ENCODE data around the gene ROMO1.
"Not testable (repeated sequence)": the region's sequence is repeated elsewhere in the genome, so short reads cannot be mapped to it uniquely, and the experiment has no call there.

ROMO1 gene

GRCh38 chr20:35681960-35682359, 17.2 kb upstream of the ROMO1 start:
- no peak for DNase-seq (ENCODE audit: low read depth)

- not testable (repeated sequence) for DNase-seq (ENCODE audit: low read depth)
Measured at GRCh38 chr20:35685368-35685767, 13.8 kb upstream of the ROMO1 start.

GRCh38 chr20:35686872-35687271, 12.3 kb upstream of the ROMO1 start:
- DNase-seq (ENCODE audit: low read depth) = not testable (repeated sequence)

- DNase-seq (ENCODE audit: low read depth) = no peak
Measured at GRCh38 chr20:35690265-35690664, 8.9 kb upstream of the ROMO1 start.

- no peak for DNase-seq (ENCODE audit: low read depth)
Measured at GRCh38 chr20:35695245-35695749, 3.9 kb upstream of the ROMO1 start.

GRCh38 chr20:35695978-35696377, 3.2 kb upstream of the ROMO1 start:
- DNase-seq (ENCODE audit: low read depth) = no peak

- no peak for DNase-seq (ENCODE audit: low read depth)
Measured at GRCh38 chr20:35697696-35698297, 1.4 kb upstream of the ROMO1 start.

- no peak for DNase-seq (ENCODE audit: low read depth)
Measured at GRCh38 chr20:35698298-35699126, 693 bp upstream of the ROMO1 start.

GRCh38 chr20:35699957-35700624, 886 bp downstream of the ROMO1 start:
- DNase-seq (ENCODE audit: low read depth) = no peak

- no peak for DNase-seq (ENCODE audit: low read depth)
Measured at GRCh38 chr20:35700625-35701148, 1.5 kb downstream of the ROMO1 start.

GRCh38 chr20:35702051-35702823, 3.0 kb downstream of the ROMO1 start:
- DNase-seq (ENCODE audit: low read depth) = no peak

- DNase-seq (ENCODE audit: low read depth) = no peak
Measured at GRCh38 chr20:35702824-35703695, 3.9 kb downstream of the ROMO1 start.

GRCh38 chr20:35704514-35705261, 5.5 kb downstream of the ROMO1 start:
- no peak for DNase-seq (ENCODE audit: low read depth)

GRCh38 chr20:35705894-35706293, 6.7 kb downstream of the ROMO1 start:
- DNase-seq (ENCODE audit: low read depth) = not testable (repeated sequence)

- not testable (repeated sequence) for DNase-seq (ENCODE audit: low read depth)
Measured at GRCh38 chr20:35706591-35707529, 7.7 kb downstream of the ROMO1 start.

- DNase-seq (ENCODE audit: low read depth) = no peak
Measured at GRCh38 chr20:35708502-35708901, 9.3 kb downstream of the ROMO1 start.

GRCh38 chr20:35709259-35709658, 10.1 kb downstream of the ROMO1 start:
- DNase-seq (ENCODE audit: low read depth) = no peak

- DNase-seq (ENCODE audit: low read depth) = no peak
Measured at GRCh38 chr20:35710039-35710438, 10.8 kb downstream of the ROMO1 start.

Measured in T follicular helper cell (primary cell).